Dedifferentiated amniotic fluid mesenchymal stem cell (primary cell): ENCODE measurements around the gene HHIPL1.
"Not testable (repeated sequence)": the region's sequence is repeated elsewhere in the genome, so short reads cannot be mapped to it uniquely, and the experiment has no call there.

ENCODE experiments used
- DNase-seq: peaks from one replicate; pipeline ENCODE4 v3.0.0-alpha.2; 2016; ENCODE audit errors: extremely low spot score

HHIPL1 gene

GRCh38 chr14:99660006-99660566, 15.2 kb downstream of the HHIPL1 start:
- no peak for DNase-seq

GRCh38 chr14:99660794-99661193, 15.9 kb downstream of the HHIPL1 start:
- no peak for DNase-seq

- not testable (repeated sequence) for DNase-seq
These were observed 16.3 kb downstream of the HHIPL1 start for GRCh38 chr14:99661206-99661605.

- no peak for DNase-seq
These were observed 17.9 kb downstream of the HHIPL1 start for GRCh38 chr14:99662846-99663245.

GRCh38 chr14:99663386-99664057, 18.6 kb downstream of the HHIPL1 start:
- DNase-seq: no peak

GRCh38 chr14:99664058-99664936, 19.4 kb downstream of the HHIPL1 start:
- no peak for DNase-seq

- no peak for DNase-seq
These were observed 20.0 kb downstream of the HHIPL1 start for GRCh38 chr14:99664937-99665273.

GRCh38 chr14:99666533-99666932, 21.6 kb downstream of the HHIPL1 start:
- no peak for DNase-seq

GRCh38 chr14:99667045-99667444, 22.1 kb downstream of the HHIPL1 start:
- no peak for DNase-seq

- DNase-seq: no peak
These were observed 22.9 kb downstream of the HHIPL1 start for GRCh38 chr14:99667821-99668220.

- DNase-seq: no peak
These were observed 23.7 kb downstream of the HHIPL1 start for GRCh38 chr14:99668307-99669295.

GRCh38 chr14:99670361-99671234, 25.7 kb downstream of the HHIPL1 start:
- peak; percentile 20 for DNase-seq

GRCh38 chr14:99671235-99672224, 26.6 kb downstream of the HHIPL1 start:
- DNase-seq: no peak

GRCh38 chr14:99672506-99673304, 27.8 kb downstream of the HHIPL1 start:
- no peak for DNase-seq

- DNase-seq: no peak
These were observed 28.6 kb downstream of the HHIPL1 start for GRCh38 chr14:99673305-99674063.

GRCh38 chr14:99674064-99674650, 29.2 kb downstream of the HHIPL1 start:
- DNase-seq: no peak

- no peak for DNase-seq
These were observed 29.9 kb downstream of the HHIPL1 start for GRCh38 chr14:99674776-99675381.
